SK-N-SH (cell line): ENCODE results near the gene PDE4D. TPM values are rescaled to one million over a fixed set of nuclear protein-coding genes. Genes with fewer than 3 reads are reported as not detected.

Experiments
- CTCF ChIA-PET: fragments of 300-600, 350-600 bp; formaldehyde crosslinking; extraction: SDS; loops from one replicate; lab custom pipeline; 2021; lab: Yijun Ruan, JAX
- POLR2A ChIA-PET: fragments of 350-600 bp; sonication (Branson Sonifier 250); formaldehyde crosslinking; extraction: SDS; loops from one replicate; lab custom pipeline; 2020; ENCODE audit warnings: antibody characterized with exemption, inconsistent platforms; lab: Yijun Ruan, JAX
- DNase-seq: peaks from one replicate; pipeline ENCODE4 v3.0.0; 2012
- H2AFZ ChIP-seq: fragments of 200-600 bp; sonication (generic); 2 replicates; pipeline ENCODE4 v1.8.1; 2016; ENCODE audit warnings: antibody characterized with exemption, mild to moderate bottlenecking, low read depth
- H3F3A ChIP-seq: fragments of 200-600 bp; sonication (generic); replicated peaks from 2 replicates; pipeline ENCODE3; 2016; ENCODE audit warnings: antibody characterized with exemption, mild to moderate bottlenecking; ENCODE audit not compliant: insufficient read depth
- H3K27ac ChIP-seq, 2 experiments: fragments of 200-500 bp in 1 of 2; fragments of 200-600 bp in 1 of 2; sonication (Bioruptor generic) in 1 of 2; sonication (generic), shearing (Covaris generic) in 1 of 2; 2 replicates each; pipeline versions ENCODE4 v1.5.1 to v1.6.1; 2014 to 2016; ENCODE audit warnings: low read depth in 2 of 2, inconsistent platforms in 1 of 2, low read length in 1 of 2, mild to moderate bottlenecking in 1 of 2, mixed read lengths in 1 of 2
- H3K27me3 ChIP-seq: fragments of 200-600 bp; sonication (generic), shearing (Covaris generic); 2 replicates; pipeline ENCODE4 v1.6.1; 2016; ENCODE audit warnings: mixed run types; ENCODE audit not compliant: insufficient read depth
- H3K36me3 ChIP-seq, 2 experiments: fragments of 200-500 bp in 1 of 2; fragments of 200-600 bp in 1 of 2; sonication (Bioruptor generic) in 1 of 2; sonication (generic) in 1 of 2; replicated peaks in 1 of 2; 2 replicates each; pipeline versions ENCODE3 to v1.5.1; 2014 to 2016; ENCODE audit warnings: low read length in 1 of 2, mild to moderate bottlenecking in 1 of 2; ENCODE audit not compliant: insufficient read depth in 2 of 2, control insufficient read depth in 1 of 2
- H3K4me1 ChIP-seq, 2 experiments: fragments of 200-500 bp in 1 of 2; fragments of 200-600 bp in 1 of 2; sonication (Bioruptor generic) in 1 of 2; sonication (generic), shearing (Covaris generic) in 1 of 2; 2 replicates each; pipeline versions ENCODE4 v1.5.1 to v1.6.1; 2014 to 2016; ENCODE audit warnings: low read depth in 1 of 2, low read length in 1 of 2, mixed run types in 1 of 2; ENCODE audit not compliant: insufficient read depth in 2 of 2, control insufficient read depth in 1 of 2
- H3K4me2 ChIP-seq: fragments of 200-600 bp; sonication (generic), shearing (Covaris generic); 2 replicates; pipeline ENCODE4 v1.6.1; 2017; ENCODE audit warnings: mixed run types
- H3K4me3 ChIP-seq, 2 experiments: fragments of 200-500 bp in 1 of 2; fragments of 200-600 bp in 1 of 2; sonication (Bioruptor generic) in 1 of 2; sonication (generic), shearing (Covaris generic) in 1 of 2; 2 replicates each; pipeline versions ENCODE4 v1.5.1 to v1.8.1; 2014 to 2016; ENCODE audit warnings: low read depth in 2 of 2, inconsistent platforms in 1 of 2, low read length in 1 of 2, mild to moderate bottlenecking in 1 of 2, mixed read lengths in 1 of 2, moderate library complexity in 1 of 2
- H3K79me2 ChIP-seq: fragments of 200-600 bp; sonication (generic); 2 replicates; pipeline ENCODE4 v1.8.1; 2017; ENCODE audit warnings: mild to moderate bottlenecking; ENCODE audit not compliant: insufficient read depth
- H3K9ac ChIP-seq: fragments of 200-600 bp; sonication (generic); 2 replicates; pipeline ENCODE4 v1.6.1; 2017; ENCODE audit warnings: mixed run types
- H3K9me2 ChIP-seq: fragments of 200-600 bp; sonication (generic); 2 replicates; pipeline ENCODE4 v1.6.1; 2017; ENCODE audit warnings: mixed run types
- H3K9me3 ChIP-seq: fragments of 200-600 bp; sonication (generic); 2 replicates; pipeline ENCODE4 v1.6.1; 2017; ENCODE audit warnings: mixed run types, mild to moderate bottlenecking, moderate library complexity
- H4K20me1 ChIP-seq: fragments of 200-600 bp; sonication (generic); 2 replicates; pipeline ENCODE4 v1.6.1; 2017; ENCODE audit warnings: mild to moderate bottlenecking, mixed run types; ENCODE audit not compliant: insufficient read depth
- ELF1 ChIP-seq: IDR thresholded peaks from 2 replicates; pipeline ENCODE4 v1.4.0; 2012
- GATA2 ChIP-seq: sonication (generic); formaldehyde crosslinking; IDR thresholded peaks from 2 replicates; pipeline ENCODE4 v1.5.0; 2020; ENCODE audit warnings: mild to moderate bottlenecking, missing genetic modification reagents
- MXI1 ChIP-seq: IDR thresholded peaks from 2 replicates; pipeline ENCODE4 v1.6.1; 2012; ENCODE audit warnings: mild to moderate bottlenecking, low read depth, low read length, improper control_type of control experiment
- NRF1 ChIP-seq: IDR thresholded peaks from 2 replicates; pipeline ENCODE4 v1.6.1; 2012; ENCODE audit warnings: low read depth, mild to moderate bottlenecking, low read length
- POLR2AphosphoS5 ChIP-seq: IDR thresholded peaks from 2 replicates; pipeline ENCODE4 v1.6.1; 2012; ENCODE audit warnings: low read depth, low read length
- SMC3 ChIP-seq: IDR thresholded peaks from 2 replicates; pipeline ENCODE4 v1.6.1; 2012; ENCODE audit warnings: low read depth, low read length, improper control_type of control experiment
- TAF1 ChIP-seq: IDR thresholded peaks from 2 replicates; pipeline ENCODE4 v1.6.1; 2012; ENCODE audit warnings: low read depth, mild to moderate bottlenecking, low read length, moderate library complexity, borderline replicate concordance
- TEAD4 ChIP-seq: IDR thresholded peaks from 2 replicates; pipeline ENCODE4 v1.4.0; 2012; ENCODE audit warnings: mild to moderate bottlenecking, borderline replicate concordance; ENCODE audit not compliant: insufficient read depth
- YY1 ChIP-seq: IDR thresholded peaks from 2 replicates; pipeline ENCODE4 v1.4.0; 2012; ENCODE audit warnings: low read depth, mild to moderate bottlenecking
- WGBS: methylation state at CpG from one replicate; pipeline ENCODE4 v1.1.6; 2017; ENCODE audit warnings: low lambda C conversion rate; 5-methylcytosine and 5-hydroxymethylcytosine counted together
- polyA plus RNA-seq, 3 experiments: library from polyadenylated mRNA; depleted of rRNA; stranded (reverse); fragments of >200 nt; gene quantifications; 2 replicates each; pipeline ENCODE4 v1.2.3, GENCODE V29; 2012
- TF ChIP-seq, protein P1 (sequence below): IDR thresholded peaks from 2 replicates; pipeline ENCODE4 v1.4.0; 2012; ENCODE audit warnings: low read depth, borderline replicate concordance
- TF ChIP-seq, protein P2 (sequence below): IDR thresholded peaks from 2 replicates; pipeline ENCODE4 v1.4.0; 2012; ENCODE audit warnings: low read depth, borderline replicate concordance
- TF ChIP-seq, protein P3 (sequence below): fragments of 200-600 bp; sonication (generic); IDR thresholded peaks from 2 replicates; pipeline ENCODE4 v1.6.1; 2017; ENCODE audit warnings: antibody characterized with exemption, mild to moderate bottlenecking, moderate library complexity
- TF ChIP-seq, protein P4 (sequence below): fragments of 150-350 bp; IDR thresholded peaks from 2 replicates; pipeline ENCODE4 v1.6.1; 2016; ENCODE audit warnings: mild to moderate bottlenecking, low read depth, low read length
- TF ChIP-seq, protein P5 (sequence below): fragments of 150-350 bp; IDR thresholded peaks from 2 replicates; pipeline ENCODE4 v1.6.1; 2017; ENCODE audit warnings: antibody characterized with exemption, low read length, low read depth, borderline replicate concordance

The PDE4D gene
- polyA plus RNA-seq, 1 of the 3 experiments (the other 2 are of a cell fraction): 2.4 TPM

DNA sequence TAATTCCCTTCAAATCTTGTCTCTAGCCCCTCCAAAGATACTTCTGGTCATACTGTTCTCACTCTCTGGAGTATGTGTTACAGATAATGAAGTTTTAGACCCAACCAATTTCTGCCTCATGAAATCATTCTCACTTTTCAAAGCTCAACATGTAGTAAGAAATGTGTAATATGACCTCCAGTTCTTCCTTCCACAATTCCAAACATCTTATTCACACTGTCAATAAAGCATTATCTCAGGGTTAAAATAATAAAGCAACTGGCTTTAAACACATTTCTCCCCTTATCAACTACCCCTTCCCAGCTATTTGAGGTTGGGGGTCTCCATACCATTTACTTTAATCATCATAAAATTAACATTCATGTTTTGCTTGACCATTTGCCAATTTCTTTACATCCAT is 656.5 kb downstream of the PDE4D start:
- Histone ChIP-seq H3F3A (no peaks in the 10 kb centered on the region), H4K20me1 (no peaks in the 10 kb centered on the region), H3K4me3 (no peak overlapping the region), H3K27ac (no peak overlapping the region), H3K79me2 (no peaks in the 10 kb centered on the region), H2AFZ (no peak overlapping the region), H3K9me3 (no peaks in the 10 kb centered on the region), H3K27me3 (no peaks in the 10 kb centered on the region), H3K4me2 (no peak overlapping the region), H3K9ac (no peak overlapping the region), H3K36me3 (no peaks in the 10 kb centered on the region), H3K4me1 (peaks cover 0 to 2% of the 10 kb centered on the region in 2 experiments; a peak in 2 of 4 replicates), H3K9me2 (no peaks in the 10 kb centered on the region)
- ChIA-PET CTCF (interaction anchor here (0.8 to 1.9 kb wide), 3 partner anchors 14 to 49 kb away, joined by 5 to 7 read pairs (median 7); no protein-coding TSS in a partner anchor), POLR2A (no interaction called here)
- no peak for TF ChIP-seq TEAD4
- no peak for TF ChIP-seq SMC3
- TF ChIP-seq YY1: no peak
- no peak for TF ChIP-seq NRF1
- TF ChIP-seq, protein P1, sequence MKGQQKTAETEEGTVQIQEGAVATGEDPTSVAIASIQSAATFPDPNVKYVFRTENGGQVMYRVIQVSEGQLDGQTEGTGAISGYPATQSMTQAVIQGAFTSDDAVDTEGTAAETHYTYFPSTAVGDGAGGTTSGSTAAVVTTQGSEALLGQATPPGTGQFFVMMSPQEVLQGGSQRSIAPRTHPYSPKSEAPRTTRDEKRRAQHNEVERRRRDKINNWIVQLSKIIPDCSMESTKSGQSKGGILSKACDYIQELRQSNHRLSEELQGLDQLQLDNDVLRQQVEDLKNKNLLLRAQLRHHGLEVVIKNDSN: no peak
- TF ChIP-seq, protein P2, sequence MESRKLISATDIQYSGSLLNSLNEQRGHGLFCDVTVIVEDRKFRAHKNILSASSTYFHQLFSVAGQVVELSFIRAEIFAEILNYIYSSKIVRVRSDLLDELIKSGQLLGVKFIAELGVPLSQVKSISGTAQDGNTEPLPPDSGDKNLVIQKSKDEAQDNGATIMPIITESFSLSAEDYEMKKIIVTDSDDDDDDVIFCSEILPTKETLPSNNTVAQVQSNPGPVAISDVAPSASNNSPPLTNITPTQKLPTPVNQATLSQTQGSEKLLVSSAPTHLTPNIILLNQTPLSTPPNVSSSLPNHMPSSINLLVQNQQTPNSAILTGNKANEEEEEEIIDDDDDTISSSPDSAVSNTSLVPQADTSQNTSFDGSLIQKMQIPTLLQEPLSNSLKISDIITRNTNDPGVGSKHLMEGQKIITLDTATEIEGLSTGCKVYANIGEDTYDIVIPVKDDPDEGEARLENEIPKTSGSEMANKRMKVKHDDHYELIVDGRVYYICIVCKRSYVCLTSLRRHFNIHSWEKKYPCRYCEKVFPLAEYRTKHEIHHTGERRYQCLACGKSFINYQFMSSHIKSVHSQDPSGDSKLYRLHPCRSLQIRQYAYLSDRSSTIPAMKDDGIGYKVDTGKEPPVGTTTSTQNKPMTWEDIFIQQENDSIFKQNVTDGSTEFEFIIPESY: no peak
- TF ChIP-seq, protein P3, sequence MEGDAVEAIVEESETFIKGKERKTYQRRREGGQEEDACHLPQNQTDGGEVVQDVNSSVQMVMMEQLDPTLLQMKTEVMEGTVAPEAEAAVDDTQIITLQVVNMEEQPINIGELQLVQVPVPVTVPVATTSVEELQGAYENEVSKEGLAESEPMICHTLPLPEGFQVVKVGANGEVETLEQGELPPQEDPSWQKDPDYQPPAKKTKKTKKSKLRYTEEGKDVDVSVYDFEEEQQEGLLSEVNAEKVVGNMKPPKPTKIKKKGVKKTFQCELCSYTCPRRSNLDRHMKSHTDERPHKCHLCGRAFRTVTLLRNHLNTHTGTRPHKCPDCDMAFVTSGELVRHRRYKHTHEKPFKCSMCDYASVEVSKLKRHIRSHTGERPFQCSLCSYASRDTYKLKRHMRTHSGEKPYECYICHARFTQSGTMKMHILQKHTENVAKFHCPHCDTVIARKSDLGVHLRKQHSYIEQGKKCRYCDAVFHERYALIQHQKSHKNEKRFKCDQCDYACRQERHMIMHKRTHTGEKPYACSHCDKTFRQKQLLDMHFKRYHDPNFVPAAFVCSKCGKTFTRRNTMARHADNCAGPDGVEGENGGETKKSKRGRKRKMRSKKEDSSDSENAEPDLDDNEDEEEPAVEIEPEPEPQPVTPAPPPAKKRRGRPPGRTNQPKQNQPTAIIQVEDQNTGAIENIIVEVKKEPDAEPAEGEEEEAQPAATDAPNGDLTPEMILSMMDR: no peak
- DNase-seq: no peak

DNA sequence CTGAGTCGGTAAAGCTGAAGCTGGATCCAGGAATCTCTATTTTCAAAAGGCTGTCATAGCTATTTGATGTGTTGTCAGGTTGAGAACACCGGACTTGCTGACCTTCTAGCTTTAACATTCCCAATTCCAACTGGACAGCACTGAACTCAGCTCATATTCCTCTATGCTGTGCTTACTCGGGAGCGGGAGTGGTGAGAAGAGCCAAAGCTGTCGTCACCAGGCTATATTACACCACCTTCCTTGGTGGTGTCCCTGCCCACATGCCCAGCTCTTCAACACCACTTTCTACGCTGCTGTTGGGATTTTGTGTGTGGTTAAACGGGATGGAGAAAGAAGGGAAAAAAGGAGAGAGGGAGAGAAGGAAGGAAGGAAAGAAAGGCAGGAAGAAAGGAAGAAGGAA is 657.1 kb downstream of the PDE4D start:
- CTCF ChIA-PET: interaction anchor here (0.8 to 1.9 kb wide), 5 partner anchors 13 to 144 kb away, joined by 4 to 7 read pairs (median 5); no protein-coding TSS in a partner anchor
- POLR2A ChIA-PET: no interaction called here
- H3K36me3 ChIP-seq: no peaks in the 10 kb centered on the region
- no peaks in the 10 kb centered on the region for H3K79me2 ChIP-seq
- DNase-seq: no peak
- H3K4me1 ChIP-seq: peaks cover 0 to 2% of the 10 kb centered on the region in 2 experiments; a peak in 2 of 4 replicates
- no peaks in the 10 kb centered on the region for H3K27me3 ChIP-seq
- no peak overlapping the region for H2AFZ ChIP-seq
- no peak overlapping the region for H3K4me2 ChIP-seq
- H4K20me1 ChIP-seq: no peaks in the 10 kb centered on the region
- H3K27ac ChIP-seq: no peak overlapping the region
- TF ChIP-seq GATA2: no peak
- no peak for TF ChIP-seq YY1
- TF ChIP-seq ELF1: no peak
- no peak for TF ChIP-seq TAF1
- TF ChIP-seq POLR2AphosphoS5: no peak
- TF ChIP-seq, protein P4, sequence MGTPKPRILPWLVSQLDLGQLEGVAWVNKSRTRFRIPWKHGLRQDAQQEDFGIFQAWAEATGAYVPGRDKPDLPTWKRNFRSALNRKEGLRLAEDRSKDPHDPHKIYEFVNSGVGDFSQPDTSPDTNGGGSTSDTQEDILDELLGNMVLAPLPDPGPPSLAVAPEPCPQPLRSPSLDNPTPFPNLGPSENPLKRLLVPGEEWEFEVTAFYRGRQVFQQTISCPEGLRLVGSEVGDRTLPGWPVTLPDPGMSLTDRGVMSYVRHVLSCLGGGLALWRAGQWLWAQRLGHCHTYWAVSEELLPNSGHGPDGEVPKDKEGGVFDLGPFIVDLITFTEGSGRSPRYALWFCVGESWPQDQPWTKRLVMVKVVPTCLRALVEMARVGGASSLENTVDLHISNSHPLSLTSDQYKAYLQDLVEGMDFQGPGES: no peak
- TF ChIP-seq, protein P5, sequence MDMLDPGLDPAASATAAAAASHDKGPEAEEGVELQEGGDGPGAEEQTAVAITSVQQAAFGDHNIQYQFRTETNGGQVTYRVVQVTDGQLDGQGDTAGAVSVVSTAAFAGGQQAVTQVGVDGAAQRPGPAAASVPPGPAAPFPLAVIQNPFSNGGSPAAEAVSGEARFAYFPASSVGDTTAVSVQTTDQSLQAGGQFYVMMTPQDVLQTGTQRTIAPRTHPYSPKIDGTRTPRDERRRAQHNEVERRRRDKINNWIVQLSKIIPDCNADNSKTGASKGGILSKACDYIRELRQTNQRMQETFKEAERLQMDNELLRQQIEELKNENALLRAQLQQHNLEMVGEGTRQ: no peak
- TF ChIP-seq, protein P1: no peak
- TF ChIP-seq MXI1: no peak
- TF ChIP-seq, protein P2: no peak
- no peak overlapping the region for H3K4me3 ChIP-seq
- no peaks in the 10 kb centered on the region for H3K9me2 ChIP-seq
- H3F3A ChIP-seq: no peaks in the 10 kb centered on the region
- H3K9me3 ChIP-seq: no peaks in the 10 kb centered on the region
- H3K9ac ChIP-seq: no peak overlapping the region
- 87% methylated on average over 7 of the region's 7 CpGs for WGBS
